Measurements from ENCODE around the gene SEMA3C. TPM values are rescaled to one million over a fixed set of nuclear protein-coding genes. Genes with fewer than 3 reads are reported as not detected.

SEMA3C gene
- total RNA-seq, 2 experiments from 2014 or later: not detected

- Mint-ChIP-seq H3K9me3 (no peaks in the 10 kb centered on the region), H3K27me3 (no peaks in the 10 kb centered on the region), H3K36me3 (ENCODE audit: low read depth) (no peaks in the 10 kb centered on the region), H3K27ac (no peak overlapping the region), H3K4me1 (ENCODE audit: low read depth) (no peaks in the 10 kb centered on the region), H3K4me3 (no peak overlapping the region)
- no peak for TF ChIP-seq CTCF (IDR thresholded peaks at IDR 0.05)
- ATAC-seq (no peak), DNase-seq (no peak)
- CTCF ChIA-PET: no interaction called here
- POLR2A ChIA-PET: no interaction called here
- intact Hi-C loops (cut with micrococcal nuclease): no loop called here
Measured at GRCh38 chr7:80775897-80776296, 143.0 kb downstream of the SEMA3C start.

GRCh38 chr7:80775482-80775881 lies 143.4 kb downstream of the SEMA3C start:
- H3K36me3 Mint-ChIP-seq (ENCODE audit: low read depth): no peaks in the 10 kb centered on the region
- ATAC-seq (no peak), DNase-seq (no peak)
- H3K4me1 Mint-ChIP-seq (ENCODE audit: low read depth): no peaks in the 10 kb centered on the region
- H3K4me3 Mint-ChIP-seq: no peak overlapping the region
- no peak overlapping the region for H3K27ac Mint-ChIP-seq
- CTCF ChIA-PET: no interaction called here
- no peaks in the 10 kb centered on the region for H3K27me3 Mint-ChIP-seq
- H3K9me3 Mint-ChIP-seq: no peaks in the 10 kb centered on the region
- POLR2A ChIA-PET: no interaction called here
- intact Hi-C loops (cut with micrococcal nuclease): no loop called here
- no peak for TF ChIP-seq CTCF (IDR thresholded peaks at IDR 0.05)

- Mint-ChIP-seq H3K27ac (no peak overlapping the region), H3K27me3 (no peaks in the 10 kb centered on the region), H3K4me3 (no peak overlapping the region), H3K9me3 (no peaks in the 10 kb centered on the region), H3K36me3 (ENCODE audit: low read depth) (no peaks in the 10 kb centered on the region), H3K4me1 (ENCODE audit: low read depth) (no peaks in the 10 kb centered on the region)
- CTCF ChIA-PET: no interaction called here
- POLR2A ChIA-PET: no interaction called here
- intact Hi-C loops (cut with micrococcal nuclease): no loop called here
- ATAC-seq: no peak
- no peak for DNase-seq
- no peak for TF ChIP-seq CTCF (IDR thresholded peaks at IDR 0.05)
Measured at GRCh38 chr7:80774843-80775242, 144.0 kb downstream of the SEMA3C start.

- ATAC-seq (no peak), DNase-seq (no peak)
- no peak for TF ChIP-seq CTCF (IDR thresholded peaks at IDR 0.05)
- intact Hi-C loops (cut with micrococcal nuclease): no loop called here
- CTCF ChIA-PET: no interaction called here
- Mint-ChIP-seq H3K27ac (no peak overlapping the region), H3K4me3 (no peak overlapping the region), H3K27me3 (no peaks in the 10 kb centered on the region), H3K4me1 (ENCODE audit: low read depth) (no peaks in the 10 kb centered on the region), H3K9me3 (no peaks in the 10 kb centered on the region), H3K36me3 (ENCODE audit: low read depth) (no peaks in the 10 kb centered on the region)
- POLR2A ChIA-PET: no interaction called here
Measured at GRCh38 chr7:80773787-80774508, 144.9 kb downstream of the SEMA3C start.

- ChIA-PET CTCF (no interaction called here), POLR2A (no interaction called here)
- Mint-ChIP-seq H3K4me1 (ENCODE audit: low read depth) (no peaks in the 10 kb centered on the region), H3K27me3 (no peaks in the 10 kb centered on the region), H3K27ac (no peak overlapping the region), H3K9me3 (no peaks in the 10 kb centered on the region), H3K4me3 (no peak overlapping the region), H3K36me3 (ENCODE audit: low read depth) (no peaks in the 10 kb centered on the region)
- TF ChIP-seq CTCF (IDR thresholded peaks at IDR 0.05): no peak
- DNase-seq (no peak), ATAC-seq (no peak)
- intact Hi-C loops (cut with micrococcal nuclease): no loop called here
Measured at GRCh38 chr7:80772347-80772993, 146.4 kb downstream of the SEMA3C start.
